GM19099 (cell line): ENCODE results near the gene CDK14.

ENCODE experiments used
- POLR2A ChIP-seq: IDR thresholded peaks from 3 replicates; pipeline ENCODE4 v1.6.1; 2011; ENCODE audit warnings: low read depth; ENCODE audit not compliant: insufficient read length; ENCODE audit errors: extremely low read depth

The CDK14 gene

DNA sequence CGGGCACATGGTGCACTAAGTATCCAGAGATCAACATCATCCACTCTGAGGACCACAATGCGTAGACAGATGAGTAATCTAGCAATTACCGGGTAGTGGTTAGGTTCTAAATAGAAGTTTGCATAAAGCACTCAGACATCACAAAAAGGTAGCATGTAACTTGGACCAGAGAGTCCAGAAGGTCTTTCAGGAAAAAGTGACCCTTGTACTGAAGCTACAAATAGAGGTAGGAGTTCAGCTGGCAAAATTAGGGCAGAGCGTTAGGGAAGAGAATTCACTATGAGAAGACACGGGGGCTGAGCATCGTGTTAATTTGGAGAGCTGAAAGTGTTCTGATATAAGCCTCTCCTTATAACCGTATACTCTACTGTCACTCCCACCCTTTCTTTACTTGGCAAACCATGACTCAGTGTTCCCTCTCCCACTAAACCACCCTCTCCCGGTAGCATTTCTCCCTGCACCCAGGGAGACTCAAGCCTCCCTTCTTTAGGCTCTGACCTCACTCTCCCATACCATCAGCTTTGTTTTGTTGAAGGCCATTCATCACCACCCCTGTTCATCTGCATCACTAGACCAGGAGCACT, 445.9 kb downstream of the CDK14 start:
- TF ChIP-seq POLR2A: no peak

DNA sequence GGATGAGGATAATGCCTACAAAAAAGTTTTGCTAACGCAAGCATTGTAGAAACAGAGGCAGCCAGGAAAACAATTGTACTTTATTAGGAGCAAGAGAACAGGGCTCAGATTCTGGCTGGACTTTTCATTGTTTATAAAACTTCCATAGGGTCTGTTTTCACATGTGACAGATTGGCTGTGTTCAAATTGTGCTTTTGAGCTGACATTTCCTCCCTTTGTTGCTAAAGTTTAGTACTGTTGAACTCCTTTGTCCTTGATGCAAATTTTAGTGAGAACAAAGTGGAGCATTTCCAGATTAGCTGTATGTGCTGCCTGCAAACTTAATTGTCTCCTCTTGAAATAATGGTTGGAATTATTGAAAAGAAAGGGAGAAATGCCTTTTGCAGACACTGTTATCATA, 447.1 kb downstream of the CDK14 start:
- no peak for TF ChIP-seq POLR2A

DNA sequence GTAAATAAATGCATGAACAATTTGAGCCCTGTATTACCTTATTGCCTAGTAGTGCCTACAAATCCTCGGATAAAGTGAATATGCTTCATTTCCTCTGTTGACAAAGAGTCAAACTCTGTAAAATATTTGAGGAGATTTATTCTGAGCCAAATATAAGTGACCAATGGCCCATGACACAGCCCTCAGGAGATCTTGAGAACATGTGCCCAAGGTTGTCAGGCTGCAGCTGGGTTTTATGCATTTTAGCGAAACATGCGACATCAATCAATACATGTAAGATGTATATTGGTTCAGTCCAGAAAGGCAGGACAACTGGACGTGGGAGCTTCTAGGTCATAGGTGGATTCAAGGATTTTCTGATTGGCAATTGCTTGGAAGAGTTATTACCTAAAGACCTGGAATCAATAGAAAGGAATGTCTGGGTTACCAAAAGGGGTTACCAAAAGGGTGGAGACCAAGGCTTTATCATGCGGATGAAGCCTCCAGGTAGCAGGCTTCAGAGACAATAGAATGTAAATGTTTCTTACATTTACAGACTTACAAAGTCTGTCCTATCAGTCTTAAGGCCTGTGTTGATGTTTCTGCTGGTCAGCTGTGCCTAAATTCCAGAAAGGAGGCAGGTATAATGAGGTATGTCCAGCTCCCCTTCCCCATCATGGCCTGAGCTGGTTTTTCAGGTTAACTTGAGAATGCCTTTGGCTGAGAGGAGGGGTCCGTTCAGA, 448.0 kb downstream of the CDK14 start:
- TF ChIP-seq POLR2A: no peak

DNA sequence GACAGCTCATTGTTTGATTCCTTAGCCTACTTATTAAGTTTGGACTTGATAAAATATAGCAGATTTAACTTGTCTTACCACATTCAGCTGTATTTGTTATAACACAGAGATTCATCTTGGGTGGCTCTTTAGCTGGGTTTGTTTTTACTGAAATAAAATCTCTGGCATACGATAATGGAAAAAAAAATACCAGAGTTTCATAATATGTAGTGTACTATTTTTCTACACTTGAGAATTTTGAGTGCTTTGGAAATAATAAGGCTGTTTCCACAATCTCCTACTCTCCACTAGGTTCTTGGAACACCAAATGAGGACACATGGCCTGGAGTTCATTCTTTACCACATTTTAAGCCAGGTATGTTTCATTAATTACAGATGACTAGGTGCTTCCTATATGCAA, 449.5 kb downstream of the CDK14 start:
- TF ChIP-seq POLR2A: no peak

DNA sequence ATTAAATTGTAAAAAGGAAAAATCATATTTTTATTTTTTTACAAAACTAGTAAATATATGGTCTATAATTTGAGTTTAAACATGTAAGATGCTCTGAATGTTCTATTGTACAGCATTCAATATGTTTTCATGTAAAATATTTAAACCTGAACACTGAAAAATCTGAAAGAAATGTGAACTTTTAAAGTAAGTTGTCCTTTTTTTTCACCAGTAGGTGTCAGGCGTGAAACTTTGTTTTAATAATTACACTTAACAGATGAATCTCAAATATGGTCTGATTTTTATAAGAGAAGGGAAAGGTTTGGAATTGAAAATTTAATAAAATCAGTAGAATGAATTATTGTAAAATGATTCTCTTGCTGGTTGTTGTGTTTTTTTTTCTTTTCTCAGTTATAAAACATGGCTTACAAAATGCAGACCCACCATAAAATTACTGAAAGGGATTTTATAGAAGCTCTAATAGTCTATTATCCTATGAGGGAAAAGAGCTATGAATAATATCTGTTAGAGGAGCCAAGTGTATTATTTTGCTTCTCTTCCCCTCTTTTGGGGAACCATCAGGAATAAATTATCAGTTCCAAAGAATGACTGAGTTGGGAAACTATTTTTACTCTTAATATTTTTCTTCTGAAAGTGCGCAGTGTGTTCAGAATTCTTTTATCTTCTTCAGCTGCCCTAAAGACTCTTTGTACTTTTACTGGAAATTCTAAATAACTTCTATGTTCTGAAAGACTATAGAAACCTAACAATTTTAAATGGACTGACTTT, 450.4 kb downstream of the CDK14 start:
- no peak for TF ChIP-seq POLR2A

DNA sequence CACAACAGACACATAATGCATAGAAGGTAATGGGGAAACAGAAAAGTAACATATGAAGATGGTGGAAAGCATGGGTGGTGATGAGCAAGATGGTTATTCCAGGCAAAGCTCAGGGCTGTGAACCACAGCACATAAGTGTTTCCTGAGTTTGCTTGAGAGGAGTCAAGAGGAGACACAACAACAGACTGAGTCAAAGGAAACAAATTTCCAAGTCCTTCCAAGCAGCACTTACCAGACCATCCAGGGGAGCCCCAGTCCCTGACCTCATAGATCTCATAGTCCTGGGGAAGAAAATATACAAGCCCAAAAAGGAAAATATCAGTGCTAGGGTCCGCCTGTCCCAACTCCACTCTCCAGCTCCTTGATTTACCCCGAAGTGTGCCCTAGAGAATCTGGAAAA, 451.5 kb downstream of the CDK14 start:
- TF ChIP-seq POLR2A: no peak

DNA sequence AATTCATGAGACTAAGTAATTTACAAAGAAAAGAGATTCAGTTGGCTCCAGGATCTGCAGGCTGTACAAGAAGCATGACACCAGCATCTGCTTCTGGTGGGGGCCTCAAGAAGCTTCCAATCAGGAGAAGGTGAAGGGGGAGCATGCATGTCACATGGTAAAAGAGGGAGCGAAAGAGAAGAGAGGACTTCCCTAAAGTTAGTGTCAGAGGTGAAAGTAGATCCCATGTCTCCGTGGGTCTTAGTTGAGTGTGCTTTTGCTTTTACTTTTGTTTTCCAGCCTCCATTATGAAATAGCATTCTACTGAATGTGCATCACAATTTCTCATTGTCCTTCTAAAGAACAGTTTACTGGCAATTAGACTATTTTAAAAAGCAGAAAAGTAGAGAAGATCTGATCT, 454.6 kb downstream of the CDK14 start:
- no peak for TF ChIP-seq POLR2A

DNA sequence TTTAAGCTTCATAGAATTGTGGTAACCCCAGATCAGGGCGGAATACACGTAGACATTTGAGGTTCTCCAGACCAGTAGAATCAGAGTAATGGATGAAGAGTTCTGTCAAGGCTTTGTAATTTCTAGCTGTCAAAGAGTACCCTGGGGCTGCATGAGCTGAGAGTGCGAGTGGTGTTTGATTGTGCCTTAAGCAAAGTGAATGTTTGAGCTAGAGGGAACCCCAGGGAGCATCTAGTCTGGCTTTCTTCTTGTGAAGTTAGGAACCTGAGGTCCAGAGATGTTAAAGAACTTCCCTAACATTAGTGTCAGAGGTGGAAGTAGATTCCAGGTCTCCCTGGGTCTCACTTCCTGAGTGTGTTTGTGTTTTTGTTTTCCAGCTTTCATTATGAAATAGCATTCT, 455.8 kb downstream of the CDK14 start:
- TF ChIP-seq POLR2A: no peak

DNA sequence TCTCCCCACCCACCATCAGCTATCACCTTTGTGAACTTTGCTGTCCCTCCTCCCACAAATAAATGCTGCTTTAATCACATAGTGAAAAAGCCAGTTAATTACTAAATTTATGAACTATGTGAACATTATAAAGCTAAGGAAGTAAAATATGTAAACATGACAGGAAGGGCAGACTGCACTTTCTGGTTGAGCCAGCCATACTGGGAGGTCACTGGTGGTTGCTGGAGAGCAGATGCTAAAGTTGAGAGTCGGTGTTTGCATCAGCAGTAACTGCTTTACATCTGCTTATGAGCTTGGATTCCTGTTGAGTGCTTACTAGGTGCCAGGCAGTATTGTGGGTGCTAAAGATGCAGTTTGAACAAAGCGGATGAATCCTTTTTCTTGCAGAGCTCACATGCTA, 458.3 kb downstream of the CDK14 start:
- no peak for TF ChIP-seq POLR2A

DNA sequence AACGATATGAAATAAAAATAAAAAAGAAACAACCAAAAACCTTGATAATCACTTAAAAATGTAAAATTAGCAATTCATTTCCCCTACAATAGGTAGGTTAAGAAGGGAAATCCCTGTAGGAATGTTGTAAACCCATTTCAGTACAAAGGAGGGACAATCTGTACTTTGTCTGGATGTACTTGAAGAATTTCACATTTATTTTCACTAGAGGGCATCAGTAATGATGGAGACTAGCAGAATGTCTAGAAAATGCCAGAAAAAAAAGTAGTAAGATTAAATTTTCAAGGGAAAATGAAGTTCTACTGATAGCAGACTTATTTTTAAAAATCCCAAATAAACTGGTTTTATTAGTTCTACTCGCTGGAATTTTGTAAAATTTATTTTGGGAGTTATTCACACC, 459.1 kb downstream of the CDK14 start:
- TF ChIP-seq POLR2A: no peak

DNA sequence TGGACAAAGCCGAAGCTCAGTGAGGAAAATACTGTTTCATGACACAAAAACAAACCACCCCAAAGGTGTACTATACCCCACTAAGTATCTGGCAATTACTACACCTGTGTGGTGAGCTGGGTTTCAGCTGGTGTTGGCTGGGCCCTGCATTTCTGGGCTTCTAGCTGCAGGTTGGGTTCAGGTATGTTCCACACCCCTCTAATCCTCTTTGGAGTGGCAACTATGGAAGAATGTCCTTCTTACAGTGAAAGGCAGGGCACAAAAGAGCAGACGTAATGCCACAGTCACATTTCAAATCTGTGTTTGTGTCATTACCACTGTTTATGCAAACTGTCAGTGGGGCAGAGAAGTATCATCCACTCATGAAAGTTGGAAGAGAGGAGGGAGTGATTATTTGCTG, 466.6 kb downstream of the CDK14 start:
- no peak for TF ChIP-seq POLR2A

DNA sequence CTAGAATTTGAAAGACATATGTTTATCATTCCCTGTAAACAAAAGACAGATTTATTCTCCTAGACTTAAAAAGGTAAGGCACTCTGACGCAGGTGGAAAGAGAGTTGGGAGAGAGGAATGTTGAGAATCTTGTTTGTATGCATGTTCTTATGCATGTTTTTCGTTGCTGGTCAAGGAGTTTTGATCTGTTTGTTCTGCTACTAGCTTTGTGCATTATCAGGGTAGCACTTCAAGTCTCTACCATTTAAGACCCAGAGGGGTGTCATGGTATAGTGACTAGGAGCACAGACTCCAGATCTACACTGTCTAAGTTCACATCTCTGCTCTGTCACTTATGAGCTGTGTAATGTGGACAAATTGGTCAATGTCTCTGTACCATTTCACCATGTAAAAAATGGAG, 467.9 kb downstream of the CDK14 start:
- TF ChIP-seq POLR2A: no peak

DNA sequence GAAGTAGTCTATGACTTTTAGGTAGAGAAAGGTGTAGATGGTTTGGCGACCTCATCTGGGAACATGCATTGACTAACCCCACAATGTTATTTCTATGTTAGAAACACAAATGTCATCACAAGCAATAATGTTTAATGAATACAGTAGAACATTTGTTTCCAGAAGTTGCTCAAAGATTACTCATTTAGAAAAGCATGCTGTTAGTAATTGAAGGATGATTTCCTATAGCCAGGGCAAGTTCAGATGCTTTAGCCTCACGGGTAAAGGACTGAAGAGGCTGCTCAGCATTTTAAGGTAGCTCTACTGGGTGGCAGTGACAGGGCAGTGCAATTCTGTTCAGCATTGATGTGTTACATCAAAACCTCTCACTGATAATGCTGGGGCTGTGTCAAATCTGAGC, 468.8 kb downstream of the CDK14 start:
- TF ChIP-seq POLR2A: no peak

DNA sequence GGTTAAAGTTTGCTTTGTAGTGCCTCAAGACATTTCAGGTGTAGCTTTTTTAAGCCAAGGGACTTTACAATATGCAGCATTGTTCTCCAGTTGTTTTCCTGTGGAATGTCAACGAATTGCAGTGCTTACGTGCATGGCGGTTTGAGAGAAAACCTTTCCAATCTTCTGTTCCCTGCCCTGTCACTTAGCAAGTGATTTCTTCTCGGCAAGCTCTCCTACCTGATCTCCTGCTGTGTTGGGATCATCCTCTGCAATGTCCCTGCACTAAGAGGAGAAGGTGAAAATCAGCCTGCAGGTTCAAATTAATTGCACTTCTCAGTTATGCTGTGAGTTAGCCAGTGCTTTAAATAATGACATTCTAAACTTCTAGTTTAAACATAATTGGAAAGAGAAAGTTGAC, 470.5 kb downstream of the CDK14 start:
- TF ChIP-seq POLR2A: no peak

DNA sequence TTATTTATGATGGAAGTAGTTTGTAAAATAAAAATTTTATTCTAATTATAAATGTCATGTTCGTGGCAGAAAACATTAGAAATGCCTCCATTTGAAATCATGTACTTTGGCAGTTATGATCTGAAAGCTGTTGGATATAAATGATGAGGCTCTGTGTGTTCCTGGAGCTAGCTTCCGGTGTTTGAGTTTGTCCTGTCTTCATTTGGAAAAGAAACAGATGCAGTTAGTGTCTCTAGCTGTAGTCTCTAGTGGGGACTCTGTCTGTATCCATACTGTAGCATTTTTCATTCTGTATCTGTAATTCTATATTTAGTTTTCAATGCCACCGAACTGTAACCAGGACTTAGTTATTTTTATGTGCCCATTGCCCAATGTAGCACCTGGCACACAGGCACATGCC, 471.1 kb downstream of the CDK14 start:
- no peak for TF ChIP-seq POLR2A
